Measurements from ENCODE around the gene CNTNAP2. TPM values are rescaled to one million over a fixed set of nuclear protein-coding genes. Genes with fewer than 3 reads are reported as not detected.

The CNTNAP2 gene
- total RNA-seq, 1 donor = 1.0 TPM

DNA sequence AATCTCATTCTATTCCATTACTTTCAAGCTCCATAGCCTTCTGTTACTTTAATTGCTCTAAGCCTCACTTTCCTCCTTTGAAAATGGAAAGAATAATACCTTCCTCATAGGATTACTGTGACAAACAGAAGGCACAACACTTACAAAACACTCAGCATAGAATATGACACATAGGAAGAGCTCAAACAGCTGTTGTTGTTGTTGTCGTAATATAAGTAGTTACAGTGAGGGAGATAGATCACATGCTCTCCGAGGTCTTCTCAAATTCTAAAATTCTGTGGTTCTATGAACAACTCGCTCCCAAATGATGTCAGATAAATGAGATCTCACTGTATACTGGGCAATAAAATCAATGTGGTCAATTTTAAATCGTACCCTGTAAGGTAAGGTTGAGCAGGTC, 1424.7 kb downstream of the CNTNAP2 start:
- H3K27me3 ChIP-seq (ENCODE audit: insufficient read depth, low read length) = no peaks in the 10 kb centered on the region
- no peaks in the 10 kb centered on the region for H3K9me3 ChIP-seq (ENCODE audit: low read depth, low read length)
- H3K4me3 ChIP-seq (ENCODE audit: low read length) = no peak overlapping the region
- no peaks in the 10 kb centered on the region for H3K4me1 ChIP-seq (ENCODE audit: insufficient read depth, low read length)

DNA sequence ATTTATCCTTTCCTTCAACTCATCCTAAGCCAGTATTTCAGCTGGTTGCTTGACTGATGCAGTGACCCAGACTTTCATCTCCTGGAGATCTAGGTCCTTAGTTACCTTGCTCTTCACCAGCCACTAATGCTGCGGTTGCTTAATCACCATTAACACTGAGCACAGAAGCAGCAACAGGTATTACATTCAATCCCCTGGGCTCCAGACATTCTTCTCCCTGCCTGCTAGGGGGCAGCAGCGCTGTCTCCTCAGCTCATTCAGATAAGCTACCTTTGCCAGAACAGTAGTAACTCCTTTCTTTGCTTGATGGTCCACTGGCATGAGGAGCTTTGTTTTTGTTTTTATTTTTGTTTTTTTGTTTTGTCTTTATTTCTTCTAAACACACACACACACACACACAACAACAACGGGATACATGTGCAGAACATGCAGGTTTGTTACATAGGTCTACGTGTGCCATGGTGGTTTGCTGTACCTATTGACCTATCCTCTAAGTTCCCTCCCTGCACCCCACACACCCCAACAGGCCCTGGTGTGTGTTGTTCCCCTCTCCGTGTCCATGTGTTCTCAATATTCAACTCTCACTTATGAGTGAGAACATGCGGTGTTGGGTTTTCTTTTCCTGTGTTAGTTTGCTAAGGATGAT, 1430.8 kb downstream of the CNTNAP2 start:
- Histone ChIP-seq H3K4me1 (ENCODE audit: insufficient read depth, low read length) (no peaks in the 10 kb centered on the region), H3K27me3 (ENCODE audit: insufficient read depth, low read length) (no peaks in the 10 kb centered on the region), H3K9me3 (ENCODE audit: low read depth, low read length) (no peaks in the 10 kb centered on the region), H3K4me3 (ENCODE audit: low read length) (no peak overlapping the region)

DNA sequence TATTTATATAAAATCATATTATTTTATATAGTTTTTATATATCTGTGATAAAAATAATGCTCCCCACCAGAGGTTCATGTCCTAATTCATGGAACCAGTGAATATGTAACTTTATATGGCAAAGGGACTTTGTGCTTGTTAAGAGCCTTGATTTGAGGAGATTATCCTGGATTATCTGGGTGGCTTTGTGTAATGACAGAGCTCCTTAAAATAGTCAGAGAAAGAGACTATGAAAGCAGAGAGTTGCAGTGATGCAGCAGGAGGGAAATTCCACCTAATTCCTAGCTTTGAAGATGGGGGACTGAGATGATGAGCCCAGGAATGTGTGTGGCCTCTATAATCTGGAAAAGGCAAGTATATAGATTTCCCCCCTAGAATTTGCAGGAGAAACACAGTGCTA, 1439.7 kb downstream of the CNTNAP2 start:
- Histone ChIP-seq H3K27me3 (ENCODE audit: insufficient read depth, low read length) (no peaks in the 10 kb centered on the region), H3K9me3 (ENCODE audit: low read depth, low read length) (no peaks in the 10 kb centered on the region), H3K4me1 (ENCODE audit: insufficient read depth, low read length) (no peaks in the 10 kb centered on the region), H3K4me3 (ENCODE audit: low read length) (no peak overlapping the region)

DNA sequence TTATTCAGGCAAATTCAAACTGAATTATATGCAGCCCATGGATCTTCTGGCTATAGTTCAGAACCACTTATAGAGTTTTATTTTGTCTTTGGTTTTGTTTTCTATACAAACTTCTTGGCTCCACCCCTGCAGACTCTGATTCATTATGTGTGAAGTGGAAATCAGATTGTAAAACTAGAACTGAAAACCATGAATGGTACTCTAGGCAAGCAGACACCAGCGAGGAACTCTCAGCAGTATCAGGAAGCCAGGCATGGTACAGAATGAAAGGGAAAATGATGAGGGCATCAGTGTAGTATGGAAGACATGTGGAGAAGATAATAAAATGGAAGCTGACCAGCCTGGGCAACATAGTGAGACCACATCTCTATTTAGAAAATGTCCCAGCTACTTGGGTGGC, 1447.1 kb downstream of the CNTNAP2 start:
- no peaks in the 10 kb centered on the region for H3K4me1 ChIP-seq (ENCODE audit: insufficient read depth, low read length)
- no peak overlapping the region for H3K4me3 ChIP-seq (ENCODE audit: low read length)
- H3K27me3 ChIP-seq (ENCODE audit: insufficient read depth, low read length) = no peaks in the 10 kb centered on the region
- H3K9me3 ChIP-seq (ENCODE audit: low read depth, low read length) = no peaks in the 10 kb centered on the region

GRCh38 chr7:147564786-147565476, 1448.3 kb downstream of the CNTNAP2 start:
- Histone ChIP-seq H3K4me1 (ENCODE audit: insufficient read depth, low read length) (no peaks in the 10 kb centered on the region), H3K9me3 (ENCODE audit: low read depth, low read length) (no peaks in the 10 kb centered on the region), H3K27me3 (ENCODE audit: insufficient read depth, low read length) (no peaks in the 10 kb centered on the region), H3K4me3 (ENCODE audit: low read length) (no peak overlapping the region)

GRCh38 chr7:147567043-147567442, 1450.4 kb downstream of the CNTNAP2 start:
- Histone ChIP-seq H3K4me3 (ENCODE audit: low read length) (no peak overlapping the region), H3K9me3 (ENCODE audit: low read depth, low read length) (no peaks in the 10 kb centered on the region), H3K4me1 (ENCODE audit: insufficient read depth, low read length) (no peaks in the 10 kb centered on the region), H3K27me3 (ENCODE audit: insufficient read depth, low read length) (no peaks in the 10 kb centered on the region)

DNA sequence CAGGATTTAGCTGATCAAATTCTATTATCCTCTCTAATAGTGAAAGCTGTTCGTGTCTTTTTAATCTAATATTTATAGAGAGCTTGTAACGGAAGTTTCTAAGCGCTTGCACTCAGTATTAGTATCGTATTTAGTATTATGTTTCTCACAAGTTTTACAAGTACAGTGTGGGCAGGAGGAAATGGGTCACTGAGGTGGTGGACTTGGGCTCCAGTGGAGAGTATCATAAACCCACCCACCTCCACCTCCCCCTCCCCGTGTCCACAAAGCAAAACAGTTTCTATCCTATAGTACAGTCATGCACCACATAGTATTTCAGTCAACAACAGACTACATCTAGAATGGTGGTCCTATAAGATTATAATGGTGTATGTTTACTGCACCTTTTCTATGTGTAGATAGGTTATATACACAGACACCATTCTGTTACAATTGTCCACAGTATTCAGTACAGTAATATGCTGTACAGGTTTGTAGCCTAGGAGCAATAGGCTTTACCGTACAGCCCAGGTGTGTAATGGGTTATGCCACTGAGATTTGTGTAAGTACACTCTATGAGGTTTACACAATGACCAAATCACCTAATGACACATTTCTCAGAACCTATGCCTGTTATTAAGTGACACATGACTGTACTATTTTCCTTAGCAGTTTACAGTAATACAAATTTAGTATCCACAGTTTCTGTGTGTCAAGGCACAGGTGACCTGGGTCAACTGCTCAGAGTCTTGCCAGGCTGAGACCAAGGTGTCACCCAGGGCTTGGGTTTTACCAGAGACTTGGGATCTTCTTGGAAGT, 1452.7 kb downstream of the CNTNAP2 start:
- Histone ChIP-seq H3K4me3 (ENCODE audit: low read length) (no peak overlapping the region), H3K9me3 (ENCODE audit: low read depth, low read length) (no peaks in the 10 kb centered on the region), H3K27me3 (ENCODE audit: insufficient read depth, low read length) (no peaks in the 10 kb centered on the region), H3K4me1 (ENCODE audit: insufficient read depth, low read length) (no peaks in the 10 kb centered on the region)

DNA sequence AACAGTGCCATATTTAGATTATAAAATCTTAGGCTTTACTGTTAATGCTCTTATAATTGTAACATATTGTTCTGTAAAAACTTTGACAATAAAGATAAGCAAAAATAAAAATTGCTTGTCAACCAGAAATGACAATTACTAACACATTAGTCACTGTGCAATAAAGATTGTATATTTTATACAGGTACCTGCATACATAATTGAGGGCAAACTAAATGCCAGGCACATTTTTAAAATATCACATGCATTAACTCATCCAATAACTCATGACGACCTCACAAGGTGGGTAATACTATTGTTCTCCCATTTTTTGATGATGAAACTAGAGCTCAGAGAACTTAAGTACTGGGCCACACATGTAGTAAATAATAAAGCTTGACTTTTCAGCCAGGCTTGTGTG, 1453.8 kb downstream of the CNTNAP2 start:
- H3K27me3 ChIP-seq (ENCODE audit: insufficient read depth, low read length) = no peaks in the 10 kb centered on the region
- H3K4me1 ChIP-seq (ENCODE audit: insufficient read depth, low read length) = no peaks in the 10 kb centered on the region
- no peak overlapping the region for H3K4me3 ChIP-seq (ENCODE audit: low read length)
- no peaks in the 10 kb centered on the region for H3K9me3 ChIP-seq (ENCODE audit: low read depth, low read length)

GRCh38 chr7:147571436-147572185, 1455.0 kb downstream of the CNTNAP2 start:
- Histone ChIP-seq H3K4me3 (ENCODE audit: low read length) (no peak overlapping the region), H3K27me3 (ENCODE audit: insufficient read depth, low read length) (no peaks in the 10 kb centered on the region), H3K9me3 (ENCODE audit: low read depth, low read length) (no peaks in the 10 kb centered on the region), H3K4me1 (ENCODE audit: insufficient read depth, low read length) (no peaks in the 10 kb centered on the region)

DNA sequence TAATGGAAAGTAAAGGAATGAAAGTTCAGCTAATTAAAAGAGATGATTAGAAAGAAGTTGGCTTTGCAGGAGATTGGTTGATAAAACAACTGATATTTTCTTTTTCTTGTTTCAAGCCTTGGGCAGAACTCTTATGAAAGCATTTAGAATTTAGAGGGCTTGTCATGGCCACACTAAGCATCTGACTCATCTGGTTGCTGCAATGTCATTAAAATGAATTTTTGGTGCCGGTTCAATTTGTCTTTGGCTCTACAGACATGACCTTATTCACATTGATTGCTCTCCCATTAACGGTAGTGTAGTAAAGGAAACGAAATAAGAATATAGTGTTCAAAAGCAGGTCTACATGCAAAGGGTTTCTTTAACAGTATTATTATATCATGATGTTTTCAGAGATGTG, 1461.6 kb downstream of the CNTNAP2 start:
- Histone ChIP-seq H3K27me3 (ENCODE audit: insufficient read depth, low read length) (no peaks in the 10 kb centered on the region), H3K4me1 (ENCODE audit: insufficient read depth, low read length) (no peaks in the 10 kb centered on the region), H3K9me3 (ENCODE audit: low read depth, low read length) (no peaks in the 10 kb centered on the region), H3K4me3 (ENCODE audit: low read length) (no peak overlapping the region)

DNA sequence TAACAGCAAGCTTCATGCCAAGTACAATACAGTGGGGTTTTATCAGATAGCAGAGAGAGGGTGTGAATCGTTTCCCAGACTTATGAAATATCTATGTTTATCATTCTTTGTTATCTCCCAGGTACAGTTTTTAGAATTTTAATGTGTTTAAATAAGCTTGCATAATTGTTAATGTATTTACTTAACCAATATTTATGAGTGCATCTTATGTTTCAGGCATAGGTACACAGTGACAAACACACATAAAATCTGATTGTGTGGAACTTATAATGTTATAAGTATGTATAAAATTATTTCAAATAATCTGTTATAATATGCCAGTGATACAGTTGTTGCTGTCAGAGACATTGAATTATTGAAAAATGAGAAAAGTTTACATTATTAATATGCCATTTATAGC, 1462.5 kb downstream of the CNTNAP2 start:
- H3K9me3 ChIP-seq (ENCODE audit: low read depth, low read length) = no peaks in the 10 kb centered on the region
- no peaks in the 10 kb centered on the region for H3K27me3 ChIP-seq (ENCODE audit: insufficient read depth, low read length)
- H3K4me1 ChIP-seq (ENCODE audit: insufficient read depth, low read length) = no peaks in the 10 kb centered on the region
- H3K4me3 ChIP-seq (ENCODE audit: low read length) = no peak overlapping the region

DNA sequence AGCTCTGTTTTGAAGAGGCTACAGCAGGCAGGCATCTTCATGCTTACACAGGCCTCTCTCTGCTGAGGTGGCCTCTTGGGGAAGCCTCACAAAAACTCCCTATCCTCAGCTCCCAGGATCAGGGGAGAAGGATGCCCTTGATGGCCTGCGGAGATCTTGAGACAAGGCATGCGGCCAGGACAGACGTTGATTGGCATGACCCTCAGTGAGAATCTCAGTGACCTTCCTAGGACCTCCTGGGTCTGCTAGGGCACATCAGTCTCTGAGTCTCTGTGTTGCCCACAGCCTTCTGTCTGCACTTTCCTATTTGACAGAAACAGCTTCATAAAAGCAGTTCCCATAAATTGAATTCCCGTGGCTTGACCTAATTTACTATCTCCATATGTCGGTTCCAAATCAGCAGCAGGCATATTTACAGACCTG, 1468.2 kb downstream of the CNTNAP2 start:
- Histone ChIP-seq H3K9me3 (ENCODE audit: low read depth, low read length) (no peaks in the 10 kb centered on the region), H3K27me3 (ENCODE audit: insufficient read depth, low read length) (no peaks in the 10 kb centered on the region), H3K4me1 (ENCODE audit: insufficient read depth, low read length) (no peaks in the 10 kb centered on the region), H3K4me3 (ENCODE audit: low read length) (no peak overlapping the region)

DNA sequence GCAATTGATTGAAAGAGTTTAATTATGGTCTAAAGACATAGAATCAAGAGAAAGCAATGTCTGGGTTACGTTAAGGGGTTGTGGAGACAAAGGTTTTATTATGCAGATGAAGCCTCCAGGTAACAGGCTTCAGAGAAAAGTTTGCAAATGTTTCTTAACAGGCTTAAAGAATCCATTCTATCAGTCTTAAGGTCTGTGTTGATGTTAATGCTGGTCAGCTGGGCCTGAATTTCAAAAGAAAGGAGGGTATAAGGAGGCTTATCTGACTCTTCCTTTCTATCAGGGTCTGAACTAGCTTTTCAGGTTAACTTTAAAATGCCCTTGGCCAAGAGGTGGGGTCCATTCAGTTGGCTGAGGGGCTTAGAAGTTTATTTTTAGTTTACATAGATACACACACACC, 1469.5 kb downstream of the CNTNAP2 start:
- no peaks in the 10 kb centered on the region for H3K9me3 ChIP-seq (ENCODE audit: low read depth, low read length)
- no peak overlapping the region for H3K4me3 ChIP-seq (ENCODE audit: low read length)

GRCh38 chr7:147586526-147586925, 1469.9 kb downstream of the CNTNAP2 start:
- no peaks in the 10 kb centered on the region for H3K27me3 ChIP-seq (ENCODE audit: insufficient read depth, low read length)

More for the DNA sequence above, 1469.5 kb downstream of the CNTNAP2 start:
- Histone ChIP-seq H3K4me1 (ENCODE audit: insufficient read depth, low read length) (no peaks in the 10 kb centered on the region), H3K27me3 (ENCODE audit: insufficient read depth, low read length) (no peaks in the 10 kb centered on the region)

More at GRCh38 chr7:147586526-147586925, 1469.9 kb downstream of the CNTNAP2 start:
- Histone ChIP-seq H3K9me3 (ENCODE audit: low read depth, low read length) (no peaks in the 10 kb centered on the region), H3K4me3 (ENCODE audit: low read length) (no peak overlapping the region), H3K4me1 (ENCODE audit: insufficient read depth, low read length) (no peaks in the 10 kb centered on the region)
